HepG2 (cell line): ENCODE results near the gene PDE4C. TPM values are rescaled to one million over a fixed set of nuclear protein-coding genes. Genes with fewer than 3 reads are reported as not detected.

Source experiments
- ATAC-seq: fragments of 200-7000 bp; cut with Tn5 transposase; 3 replicates; pipeline ENCODE4 v1.9.1; 2020; ENCODE audit warnings: mild to moderate bottlenecking, moderate library complexity
- Bru-seq: library from RNA; stranded (reverse); fragments of 400-500 nt; gene quantifications from one replicate; lab custom pipeline; 2021; lab: Mats Ljungman, UMichigan
- BruChase-seq, 2 experiments: library from RNA; stranded (reverse); fragments of 400-500 nt; gene quantifications; one replicate each; lab custom pipeline; 2021; lab: Mats Ljungman, UMichigan
- BruUV-seq: library from RNA; stranded (reverse); fragments of 400-500 nt; replicated peaks from 2 replicates; lab custom pipeline; 2021; lab: Mats Ljungman, UMichigan
- CTCF ChIA-PET: fragments of 300-600 bp; formaldehyde crosslinking; extraction: SDS; loops from one replicate; lab custom pipeline; 2021; ENCODE audit warnings: low total read pairs, inconsistent platforms, low intra/inter-chr PET ratio; lab: Yijun Ruan, JAX
- POLR2A ChIA-PET: fragments of 350-600 bp; sonication (Branson Sonifier 250); formaldehyde crosslinking; loops from one replicate; lab custom pipeline; 2020; ENCODE audit warnings: antibody characterized with exemption, inconsistent platforms; lab: Yijun Ruan, JAX
- DNase-seq: peaks from one replicate; pipeline ENCODE4 v3.0.0-alpha.2; 2015; ENCODE audit warnings: low spot score
- FAIRE-seq: peaks from 3 replicates; lab custom pipeline; 2011; peaks lifted over from hg19 to GRCh38; lab: Jason Lieb, UNC
- H2AFZ ChIP-seq: one replicate; pipeline ENCODE4 v1.6.1; 2011; ENCODE audit warnings: low read length, inconsistent platforms
- H3K27ac ChIP-seq: fragments of 300-600 bp; 3 replicates; pipeline ENCODE4 v1.8.0; 2011; ENCODE audit warnings: mixed run types, mild to moderate bottlenecking, mixed read lengths, low read length, inconsistent platforms; ENCODE audit not compliant: insufficient read depth; ENCODE audit errors: extremely low read length
- H3K27me3 ChIP-seq, 2 experiments: fragments of 200-600 bp in 1 of 2; 2 replicates in 1 of 2; 3 replicates in 1 of 2; pipeline versions ENCODE4 v1.6.0 to v1.8.0; 2011; ENCODE audit warnings: low read length in 2 of 2, mild to moderate bottlenecking in 2 of 2, moderate library complexity in 2 of 2, inconsistent platforms in 1 of 2; ENCODE audit not compliant: insufficient read depth in 2 of 2, control insufficient read depth in 1 of 2
- H3K36me3 ChIP-seq, 2 experiments: fragments of 200-600 bp in 1 of 2; replicated peaks in 1 of 2; 2 replicates in 1 of 2; 3 replicates in 1 of 2; pipeline versions ENCODE4 v1.5.1 to v1.8.0; 2011; ENCODE audit warnings: low read length in 2 of 2, inconsistent platforms in 1 of 2; ENCODE audit not compliant: insufficient read depth in 2 of 2, control insufficient read depth in 1 of 2
- H3K4me1 ChIP-seq: 2 replicates; pipeline ENCODE4 v1.5.1; 2012; ENCODE audit warnings: low read length, inconsistent platforms; ENCODE audit not compliant: insufficient read depth
- H3K4me2 ChIP-seq: 2 replicates; pipeline ENCODE4 v1.6.0; 2011; ENCODE audit warnings: low read depth, low read length, inconsistent platforms
- H3K4me3 ChIP-seq, 3 experiments: fragments of 200-600 bp in 1 of 3; sonication (generic), shearing (Covaris generic) in 1 of 3; replicated peaks in 1 of 3; 2 replicates each; pipeline ENCODE4 v1.5.1; 2011 to 2016; ENCODE audit warnings: low read length in 3 of 3, inconsistent platforms in 2 of 3, low read depth in 2 of 3, mild to moderate bottlenecking in 2 of 3, control low read depth in 1 of 3, mixed read lengths in 1 of 3; ENCODE audit not compliant: insufficient read depth in 1 of 3
- H3K79me2 ChIP-seq: one replicate; pipeline ENCODE4 v1.6.1; 2011; ENCODE audit warnings: low read length, inconsistent platforms; ENCODE audit not compliant: insufficient read depth
- H3K9ac ChIP-seq: 2 replicates; pipeline ENCODE4 v1.6.0; 2011; ENCODE audit warnings: mild to moderate bottlenecking, low read depth, low read length, inconsistent platforms; ENCODE audit not compliant: insufficient read depth
- H3K9me3 ChIP-seq: 2 replicates; pipeline ENCODE4 v1.5.1; 2012; ENCODE audit warnings: mild to moderate bottlenecking, low read length
- H4K20me1 ChIP-seq: 2 replicates; pipeline ENCODE4 v1.6.0; 2011; ENCODE audit warnings: inconsistent platforms, mild to moderate bottlenecking, low read length, moderate library complexity; ENCODE audit not compliant: insufficient read depth
- ASH2L ChIP-seq: fragments of 300-600, 200-600 bp; sonication (generic); IDR thresholded peaks from 2 replicates; pipeline ENCODE4 v1.7.0; 2017; ENCODE audit warnings: low read depth, mild to moderate bottlenecking, moderate library complexity, mixed read lengths, low read length; ENCODE audit not compliant: insufficient read length
- ESRRA ChIP-seq: sonication (generic); formaldehyde crosslinking; IDR thresholded peaks from 2 replicates; pipeline ENCODE4 v1.5.1; 2020; ENCODE audit warnings: mild to moderate bottlenecking, low read depth, missing genetic modification reagents
- GLI4 ChIP-seq: sonication (generic); formaldehyde crosslinking; IDR thresholded peaks from 2 replicates; pipeline ENCODE4 v1.5.1; 2020; ENCODE audit warnings: missing genetic modification reagents, mild to moderate bottlenecking, moderate library complexity, borderline replicate concordance
- HNRNPLL ChIP-seq: fragments of 200-400 bp; formaldehyde crosslinking; IDR thresholded peaks from 2 replicates; pipeline ENCODE4 v1.6.1; 2017; ENCODE audit warnings: mild to moderate bottlenecking, low read depth, low read length; ENCODE audit not compliant: poor library complexity, severe bottlenecking
- KAT8 ChIP-seq: IDR thresholded peaks from 2 replicates; pipeline ENCODE4 v1.6.1; 2016; ENCODE audit warnings: missing genetic modification reagents, missing compliant biosample characterization
- MED1 ChIP-seq: sonication (generic); formaldehyde crosslinking; IDR thresholded peaks from 2 replicates; pipeline ENCODE4 v1.4.0; 2020; ENCODE audit warnings: missing genetic modification reagents
- NFE2L1 ChIP-seq: sonication (generic); formaldehyde crosslinking; IDR thresholded peaks from 2 replicates; pipeline ENCODE4 v1.4.0; 2020; ENCODE audit warnings: missing genetic modification reagents, mild to moderate bottlenecking, borderline replicate concordance
- POLR2G ChIP-seq: fragments of 200-400 bp; formaldehyde crosslinking; IDR thresholded peaks from 2 replicates; pipeline ENCODE4 v1.6.1; 2018; ENCODE audit warnings: mild to moderate bottlenecking, low read depth, low read length, moderate library complexity
- SOX13 ChIP-seq, 3 experiments: fragments of 450-650 bp in 1 of 3; sonication (generic) in 1 of 3; formaldehyde crosslinking in 1 of 3; IDR thresholded peaks in 2 of 3; conservative IDR thresholded peaks in 1 of 3; 2 replicates each; pipeline versions ENCODE4 v1.5.0 to v1.6.1; 2016 to 2020; ENCODE audit warnings: antibody characterized with exemption in 1 of 3, mild to moderate bottlenecking in 1 of 3, missing compliant biosample characterization in 1 of 3, missing genetic modification reagents in 1 of 3, moderate library complexity in 1 of 3
- ZNF121 ChIP-seq: sonication (generic); formaldehyde crosslinking; IDR thresholded peaks from 2 replicates; pipeline ENCODE4 v1.5.0; 2020; ENCODE audit warnings: mild to moderate bottlenecking, missing genetic modification reagents
- ZNF572 ChIP-seq: sonication (generic); formaldehyde crosslinking; IDR thresholded peaks from 2 replicates; pipeline ENCODE4 v1.5.1; 2020; ENCODE audit warnings: mild to moderate bottlenecking, missing genetic modification reagents
- ZNF616 ChIP-seq: sonication (generic); formaldehyde crosslinking; IDR thresholded peaks from 2 replicates; pipeline ENCODE4 v1.5.0; 2020; ENCODE audit warnings: low read depth, mild to moderate bottlenecking, missing genetic modification reagents
- ZNF777 ChIP-seq: sonication (generic); formaldehyde crosslinking; IDR thresholded peaks from 2 replicates; pipeline ENCODE4 v1.4.0; 2020; ENCODE audit warnings: missing genetic modification reagents
- ZNF782 ChIP-seq: sonication (generic); formaldehyde crosslinking; IDR thresholded peaks from 2 replicates; pipeline ENCODE4 v1.4.0; 2020; ENCODE audit warnings: missing genetic modification reagents, mild to moderate bottlenecking, borderline replicate concordance
- whole genome bisulfite sequencing: methylation state at CpG from one replicate; pipeline ENCODE4 v1.1.6; 2017; ENCODE audit warnings: low lambda C conversion rate; 5-methylcytosine and 5-hydroxymethylcytosine counted together
- in situ Hi-C: cut with HindIII; loops from 2 replicates; pipeline ENCODE4 v1.10.0; 2017; ENCODE audit warnings: low pct_unique_long_range_greater_than_20kb; ENCODE audit not compliant: extremely low pct_ligation_motif_present
- intact Hi-C: fragments of 100-400 bp; cut with micrococcal nuclease; formaldehyde crosslinking; loops from one replicate; pipeline ENCODE4 v1.10.0; 2022; ENCODE audit not compliant: unreplicated experiment
- long read RNA-seq, 2 experiments: library from RNA in 1 of 2; library from polyadenylated mRNA in 1 of 2; stranded (forward) in 1 of 2; unstranded in 1 of 2; transcript quantifications; one replicate each; pipeline ENCODE4 v2.0.0, GENCODE V29; 2019 to 2022
- polyA minus RNA-seq, 3 experiments: library from RNA; depleted of rRNA, polyadenylated mRNA; stranded (reverse); fragments of >200 nt; gene quantifications; 2 replicates each; pipeline ENCODE4 v1.2.3, GENCODE V29; 2011; ENCODE audit warnings: low replicate concordance in 1 of 3
- polyA plus RNA-seq, 8 experiments: library from polyadenylated mRNA; depleted of rRNA in 3 of 8; stranded (reverse) in 7 of 8; unstranded in 1 of 8; fragments of >200 nt; fragmentation: Illumina TruSeq in 4 of 8; extraction: Trizol in 4 of 8; gene quantifications; 2 replicates each; pipeline versions ENCODE4 v1.2.1 to v1.2.3, GENCODE V29; 2011 to 2016; ENCODE audit warnings: low read depth in 4 of 8, missing spikeins in 1 of 8, mixed read lengths in 1 of 8; ENCODE audit not compliant: insufficient read depth in 1 of 8
- total RNA-seq, 5 experiments: library from RNA; depleted of rRNA; stranded (reverse); fragments of >200 nt; fragmentation: Illumina TruSeq; extraction: Trizol; gene quantifications; 2 replicates each; pipeline ENCODE4 v1.2.3, GENCODE V29; 2016; ENCODE audit warnings: low read depth in 1 of 5
- TF ChIP-seq, protein P1 (sequence below): sonication (generic); formaldehyde crosslinking; IDR thresholded peaks from 2 replicates; pipeline ENCODE4 v1.4.0; 2020; ENCODE audit warnings: missing genetic modification reagents

Gene PDE4C
- total RNA-seq (2016; rRNA removed; fragmentation: Illumina TruSeq; extraction: Trizol) (0.90 and 1.4 TPM in 2 replicates), polyA plus RNA-seq (2011; rRNA removed) (14.0 and 17.9 TPM in 2 replicates), polyA minus RNA-seq (2011; rRNA and poly(A)+ RNA removed; ENCODE audit: low replicate concordance) (0.56 and 12.3 TPM in 2 replicates), Bru-seq, nascent RNA (percentile 20 among the genes with signal in this experiment), BruChase-seq, experiment 1, labeled RNA remaining after a 6-hour chase (percentile 33 among the genes with signal in this experiment), BruChase-seq, experiment 2, labeled RNA remaining after a 2-hour chase (not detected)
- 0.30 and 0.44 TPM in 2 replicates for total RNA-seq (2016; cell fraction: cytosol; rRNA removed; fragmentation: Illumina TruSeq; extraction: Trizol; ENCODE audit: low read depth)
- total RNA-seq (2016; cell fraction: insoluble cytoplasmic fraction; rRNA removed; fragmentation: Illumina TruSeq; extraction: Trizol) = 0.49 and 1.5 TPM in 2 replicates
- 0.07 and 0.37 TPM in 2 replicates for total RNA-seq (2016; cell fraction: membrane; rRNA removed; fragmentation: Illumina TruSeq; extraction: Trizol)
- 1.7 and 2.4 TPM in 2 replicates for total RNA-seq (2016; cell fraction: nucleus; rRNA removed; fragmentation: Illumina TruSeq; extraction: Trizol)
- polyA plus RNA-seq (2011; cell fraction: cytosol; rRNA removed) = 3.4 and 4.6 TPM in 2 replicates
- polyA plus RNA-seq (2011; cell fraction: nucleus; rRNA removed) = 128 and 158 TPM in 2 replicates
- polyA plus RNA-seq (2012) = 2.2 and 3.2 TPM in 2 replicates
- polyA plus RNA-seq (2016; cell fraction: cytosol; fragmentation: Illumina TruSeq; extraction: Trizol; ENCODE audit: low read depth) = not detected in 2 replicates
- polyA plus RNA-seq (2016; cell fraction: insoluble cytoplasmic fraction; fragmentation: Illumina TruSeq; extraction: Trizol; ENCODE audit: low read depth) = 0.33 and 0.37 TPM in 2 replicates
- not detected in 2 replicates for polyA plus RNA-seq (2016; cell fraction: membrane; fragmentation: Illumina TruSeq; extraction: Trizol; ENCODE audit: low read depth)
- polyA plus RNA-seq (2016; cell fraction: nucleus; fragmentation: Illumina TruSeq; extraction: Trizol; ENCODE audit: insufficient read depth, low read depth) = 10.9 and 11.5 TPM in 2 replicates
- 1.5 and 3.1 TPM in 2 replicates for polyA minus RNA-seq (2011; cell fraction: cytosol; rRNA and poly(A)+ RNA removed)
- polyA minus RNA-seq (2011; cell fraction: nucleus; rRNA and poly(A)+ RNA removed) = 30.4 and 31.1 TPM in 2 replicates
- long read RNA-seq, experiment 1, partial matches to known transcripts = 0 of 1 reads
- long read RNA-seq, experiment 1, other reads (novel, unspliced or antisense) = 1 of 1 reads
- long read RNA-seq, experiment 2 = 0 reads

DNA sequence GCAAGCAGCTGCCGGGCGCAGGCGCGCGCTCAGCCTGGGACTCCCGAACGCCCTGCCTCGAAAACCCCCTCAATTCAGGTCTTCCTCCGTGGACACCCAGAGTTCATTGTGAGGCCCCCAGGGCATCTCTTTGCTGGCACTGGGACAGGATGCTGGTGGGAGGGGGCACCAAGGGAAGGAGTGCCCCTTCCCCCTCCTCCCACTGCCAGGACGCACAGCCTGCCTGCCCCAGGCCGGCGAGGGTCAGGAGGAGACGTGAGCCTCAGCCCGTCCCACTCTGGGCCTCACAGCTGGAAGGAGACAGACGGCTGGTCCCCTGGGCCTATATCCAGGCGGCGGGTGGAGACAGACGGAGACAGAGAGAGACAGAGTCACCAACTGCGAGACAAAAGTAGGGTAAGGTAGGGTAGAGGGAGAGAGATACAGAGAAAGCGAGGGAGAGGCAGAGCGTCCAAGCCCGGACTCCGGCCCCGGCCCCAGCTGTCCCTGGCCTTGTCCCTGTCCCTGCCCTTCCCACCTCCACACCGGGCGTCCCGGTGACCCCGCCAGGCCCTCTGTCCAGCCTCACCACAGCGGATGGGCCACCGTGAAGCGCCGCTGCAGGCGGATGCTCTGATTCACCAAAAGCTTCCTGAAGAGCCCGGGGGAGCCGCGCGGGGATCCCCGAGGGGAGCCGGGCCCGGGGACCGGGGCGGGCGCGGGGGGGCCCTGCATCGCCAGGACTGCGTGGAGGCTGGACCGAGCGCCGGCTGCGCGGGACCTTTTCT is at the start of gene PDE4C:
TSS of gene PDE4C (minus strand) at position 737 of the 767 bp plus-strand sequence. CDS start at position 714, 23 bp downstream.
- POLR2A ChIA-PET = interaction anchor here (0.7 to 1.0 kb wide), 2 partner anchors 54 to 77 kb away, joined by 3 to 4 read pairs; no protein-coding TSS in a partner anchor
- intact Hi-C loops = no loop called here
- TF ChIP-seq NFE2L1 (0 out of 2 replicates have a peak, but pooled peaks have one; percentile 27), KAT8 (CRISPR knock-in tag) (0 out of 2 replicates have a peak, but pooled peaks have one; percentile 19), GLI4 (CRISPR knock-in tag) (no peak), MED1 (CRISPR knock-in tag) (peak; percentile 42; the same call in 1 of the 2 replicates), ESRRA (CRISPR knock-in tag) (peak; percentile 62), ZNF777 (peak; percentile 79), ZNF616 (no peak), SOX13 (IDR thresholded peaks at IDR 0.05) (no peak), SOX13 (CRISPR knock-in tag; conservative IDR thresholded peaks at IDR 0.05 in 1 of 2, IDR thresholded peaks at IDR 0.05 in 1 of 2) (peak in 1 of 2 experiments; percentile 21; a peak in 1 of 4 replicates), POLR2G (0 out of 2 replicates have a peak, but pooled peaks have one; percentile 23), ASH2L (peak; percentile 22), ZNF121 (CRISPR knock-in tag) (no peak), ZNF782 (no peak), HNRNPLL (peak; percentile 54), ZNF572 (CRISPR knock-in tag) (0 out of 2 replicates have a peak, but pooled peaks have one; percentile 67)
- TF ChIP-seq, protein P1, sequence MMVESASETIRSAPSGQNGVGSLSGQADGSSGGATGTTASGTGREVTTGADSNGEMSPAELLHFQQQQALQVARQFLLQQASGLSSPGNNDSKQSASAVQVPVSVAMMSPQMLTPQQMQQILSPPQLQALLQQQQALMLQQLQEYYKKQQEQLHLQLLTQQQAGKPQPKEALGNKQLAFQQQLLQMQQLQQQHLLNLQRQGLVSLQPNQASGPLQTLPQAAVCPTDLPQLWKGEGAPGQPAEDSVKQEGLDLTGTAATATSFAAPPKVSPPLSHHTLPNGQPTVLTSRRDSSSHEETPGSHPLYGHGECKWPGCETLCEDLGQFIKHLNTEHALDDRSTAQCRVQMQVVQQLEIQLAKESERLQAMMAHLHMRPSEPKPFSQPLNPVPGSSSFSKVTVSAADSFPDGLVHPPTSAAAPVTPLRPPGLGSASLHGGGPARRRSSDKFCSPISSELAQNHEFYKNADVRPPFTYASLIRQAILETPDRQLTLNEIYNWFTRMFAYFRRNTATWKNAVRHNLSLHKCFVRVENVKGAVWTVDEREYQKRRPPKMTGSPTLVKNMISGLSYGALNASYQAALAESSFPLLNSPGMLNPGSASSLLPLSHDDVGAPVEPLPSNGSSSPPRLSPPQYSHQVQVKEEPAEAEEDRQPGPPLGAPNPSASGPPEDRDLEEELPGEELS (CRISPR knock-in tag) = peak; percentile 23; the same call in 1 of the 2 replicates

More for the DNA sequence above, at the start of gene PDE4C:
- H3K27me3 ChIP-seq = no peaks in the 10 kb centered on the region; a peak in 1 of 5 replicates
- no peaks in the 10 kb centered on the region for H3K79me2 ChIP-seq
- H2AFZ ChIP-seq = no peak within 1 kb of the TSS
- CTCF ChIA-PET = no interaction called here
- peak within 1 kb of the TSS; percentile 19 for H3K27ac ChIP-seq
- peak within 1 kb of the TSS; percentile 60; the same call in 1 of the 2 replicates for H3K9ac ChIP-seq
- no peaks in the 10 kb centered on the region for H3K9me3 ChIP-seq
- 0% methylated on average over 15 of the region's 51 CpGs for WGBS
- ATAC-seq (peak; percentile 46), FAIRE-seq (no peak), DNase-seq (no peak)
- H3K4me1 ChIP-seq = peaks cover 56% of the 10 kb centered on the region
- no TSS peak for BruUV-seq
- H4K20me1 ChIP-seq = no peaks in the 10 kb centered on the region
- no peaks in the 10 kb centered on the region for H3K36me3 ChIP-seq
- in situ Hi-C loops = no loop called here
- H3K4me3 ChIP-seq = peak within 1 kb of the TSS; percentile 54 to 80 (median 56)
- peak within 1 kb of the TSS; percentile 95 for H3K4me2 ChIP-seq
